ENCODE data around the gene SLC7A6OS.

The SLC7A6OS gene

DNA sequence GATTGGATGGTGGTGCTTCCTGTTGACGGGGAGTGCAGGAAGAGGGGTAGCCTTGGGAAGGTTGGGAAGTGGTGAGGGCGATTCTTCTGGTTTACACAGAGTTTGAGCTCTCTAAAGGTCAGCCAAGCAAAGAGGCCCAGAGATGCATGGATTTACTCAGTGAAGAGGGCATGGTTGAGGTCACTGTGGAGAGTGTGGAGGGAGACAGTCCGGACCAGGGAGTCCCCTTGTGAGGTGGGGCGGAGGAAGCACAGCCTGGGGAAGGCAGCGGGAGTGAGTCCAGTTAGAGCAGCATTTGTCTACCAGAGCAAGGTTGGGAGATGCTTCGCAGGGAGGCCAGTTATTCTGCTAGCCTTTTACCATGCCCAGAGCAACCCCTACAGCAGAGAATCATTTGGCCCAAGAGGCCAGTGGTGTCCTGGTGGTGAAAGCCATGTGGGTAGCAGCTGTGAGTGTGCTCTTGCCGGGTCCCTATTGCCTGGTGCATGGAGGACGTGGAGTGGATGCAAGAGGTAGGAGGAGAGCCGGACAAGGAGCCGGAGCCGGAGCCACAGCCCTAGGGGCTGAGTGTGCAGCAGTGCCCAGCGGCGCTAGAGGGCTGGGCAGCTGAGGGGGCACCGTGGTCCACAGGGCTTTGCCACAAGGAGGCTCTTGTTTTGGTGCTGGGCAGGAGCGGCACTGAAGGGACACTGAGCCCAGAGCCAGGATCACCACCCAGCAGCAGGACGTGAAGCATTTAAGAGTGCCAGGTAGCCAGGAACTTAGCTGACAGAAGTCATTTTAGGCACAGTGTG, 27.8 kb upstream of the SLC7A6OS start:
- H3K27ac ChIP-seq (ENCODE audit: low read depth, low read length): no peak overlapping the region
- H3K27me3 ChIP-seq (ENCODE audit: control insufficient read depth, insufficient read depth, low read length): no peaks in the 10 kb centered on the region
- no peaks in the 10 kb centered on the region for H3K4me1 ChIP-seq (ENCODE audit: control insufficient read depth, insufficient read depth, low read length)
- H3K36me3 ChIP-seq (ENCODE audit: control insufficient read depth, insufficient read depth, low read length): peaks cover 18% of the 10 kb centered on the region
- H3K4me3 ChIP-seq (ENCODE audit: low read length): no peak overlapping the region
- H3K9ac ChIP-seq (ENCODE audit: low read length): no peak overlapping the region

DNA sequence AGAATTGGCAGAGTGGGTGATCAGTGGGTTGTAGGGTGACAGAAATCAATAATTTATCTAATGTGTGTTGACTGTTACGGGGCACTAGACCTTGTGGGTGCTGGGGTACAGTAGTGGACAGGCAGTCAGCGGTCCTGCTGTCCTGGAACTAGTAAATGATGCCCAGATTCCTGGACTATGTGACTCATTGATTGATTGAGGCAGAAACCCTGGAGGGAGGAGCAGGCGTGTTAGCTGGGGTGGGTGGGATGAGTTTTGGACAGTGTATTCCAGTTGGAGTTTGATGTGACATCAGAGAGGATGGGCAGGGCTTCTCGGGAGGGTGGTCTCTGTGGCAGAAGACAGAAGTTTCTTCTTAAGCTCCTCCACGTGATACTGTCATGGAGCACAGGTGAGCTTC, 24.4 kb upstream of the SLC7A6OS start:
- no peak overlapping the region for H3K27ac ChIP-seq (ENCODE audit: low read depth, low read length)
- no peaks in the 10 kb centered on the region for H3K27me3 ChIP-seq (ENCODE audit: control insufficient read depth, insufficient read depth, low read length)
- no peak overlapping the region for H3K9ac ChIP-seq (ENCODE audit: low read length)
- H3K36me3 ChIP-seq (ENCODE audit: control insufficient read depth, insufficient read depth, low read length): peaks cover 14% of the 10 kb centered on the region
- H3K4me3 ChIP-seq (ENCODE audit: low read length): no peak overlapping the region
- no peaks in the 10 kb centered on the region for H3K4me1 ChIP-seq (ENCODE audit: control insufficient read depth, insufficient read depth, low read length)

DNA sequence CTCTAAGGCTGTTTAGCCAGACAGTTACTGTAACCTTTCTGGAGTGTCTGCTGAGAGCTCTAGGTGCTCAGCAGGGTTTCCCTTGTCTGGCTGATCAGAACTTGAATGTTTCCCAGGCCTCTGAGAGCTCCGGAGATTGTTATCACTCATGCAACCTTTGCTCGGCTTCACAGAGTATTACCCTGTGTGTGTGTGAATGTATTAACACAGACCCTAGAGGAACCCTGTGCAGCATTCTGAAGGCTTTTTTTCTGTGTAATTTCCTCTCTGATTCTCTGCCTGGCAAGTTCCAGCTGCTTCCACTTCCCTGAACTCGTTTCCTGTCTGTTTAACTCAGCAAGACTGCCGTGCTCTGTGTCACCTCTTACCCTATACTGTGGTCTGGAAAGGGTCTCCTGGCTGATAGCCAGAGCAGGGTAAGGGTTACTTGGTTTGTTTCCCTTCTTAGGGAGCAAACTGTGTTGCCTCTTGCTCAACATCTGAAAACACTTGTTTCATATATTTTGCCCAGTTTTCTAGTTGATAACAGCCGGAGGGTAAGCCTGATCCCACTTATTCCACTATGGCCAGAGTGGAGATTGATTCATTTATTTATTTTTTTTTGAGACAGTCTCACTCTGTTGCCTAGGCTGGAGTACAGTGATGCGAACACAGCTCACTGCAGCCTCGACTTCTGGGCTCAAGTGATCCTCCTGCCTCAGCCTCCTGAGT, 21.8 kb upstream of the SLC7A6OS start:
- no peak overlapping the region for H3K4me3 ChIP-seq (ENCODE audit: low read length)
- H3K27me3 ChIP-seq (ENCODE audit: control insufficient read depth, insufficient read depth, low read length): no peaks in the 10 kb centered on the region
- no peaks in the 10 kb centered on the region for H3K4me1 ChIP-seq (ENCODE audit: control insufficient read depth, insufficient read depth, low read length)
- H3K9ac ChIP-seq (ENCODE audit: low read length): no peak overlapping the region
- H3K27ac ChIP-seq (ENCODE audit: low read depth, low read length): no peak overlapping the region
- H3K36me3 ChIP-seq (ENCODE audit: control insufficient read depth, insufficient read depth, low read length): peaks cover 4% of the 10 kb centered on the region

DNA sequence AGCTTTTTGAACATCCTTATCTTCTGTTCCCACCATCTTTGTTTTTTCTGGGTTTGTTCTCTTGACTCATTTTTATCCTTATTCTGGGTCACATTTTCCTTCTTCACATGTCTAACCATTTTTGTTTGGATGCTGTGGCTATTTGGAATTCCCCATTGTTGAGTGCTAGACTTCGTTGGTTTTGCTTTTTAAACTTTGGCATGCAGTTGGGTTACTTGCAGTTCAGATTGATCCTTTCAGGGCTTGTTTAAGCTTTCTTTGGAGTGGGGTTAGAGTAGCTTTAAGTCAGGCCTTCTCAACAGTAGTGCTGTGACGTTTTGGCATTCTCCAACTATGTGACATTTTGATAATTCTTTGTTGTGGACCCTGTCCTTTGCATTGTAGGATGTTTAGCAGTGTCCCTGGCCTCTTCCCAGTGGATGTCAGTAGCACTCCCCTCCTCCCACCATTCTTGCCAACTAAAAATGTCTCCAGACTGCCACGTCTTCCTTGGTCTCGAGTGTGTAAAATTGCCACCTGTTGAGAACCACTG, 21.2 kb upstream of the SLC7A6OS start:
- no peak overlapping the region for H3K27ac ChIP-seq (ENCODE audit: low read depth, low read length)
- H3K36me3 ChIP-seq (ENCODE audit: control insufficient read depth, insufficient read depth, low read length): peaks cover under 1% of the 10 kb centered on the region
- no peaks in the 10 kb centered on the region for H3K27me3 ChIP-seq (ENCODE audit: control insufficient read depth, insufficient read depth, low read length)
- H3K4me1 ChIP-seq (ENCODE audit: control insufficient read depth, insufficient read depth, low read length): no peaks in the 10 kb centered on the region
- H3K9ac ChIP-seq (ENCODE audit: low read length): no peak overlapping the region
- no peak overlapping the region for H3K4me3 ChIP-seq (ENCODE audit: low read length)

DNA sequence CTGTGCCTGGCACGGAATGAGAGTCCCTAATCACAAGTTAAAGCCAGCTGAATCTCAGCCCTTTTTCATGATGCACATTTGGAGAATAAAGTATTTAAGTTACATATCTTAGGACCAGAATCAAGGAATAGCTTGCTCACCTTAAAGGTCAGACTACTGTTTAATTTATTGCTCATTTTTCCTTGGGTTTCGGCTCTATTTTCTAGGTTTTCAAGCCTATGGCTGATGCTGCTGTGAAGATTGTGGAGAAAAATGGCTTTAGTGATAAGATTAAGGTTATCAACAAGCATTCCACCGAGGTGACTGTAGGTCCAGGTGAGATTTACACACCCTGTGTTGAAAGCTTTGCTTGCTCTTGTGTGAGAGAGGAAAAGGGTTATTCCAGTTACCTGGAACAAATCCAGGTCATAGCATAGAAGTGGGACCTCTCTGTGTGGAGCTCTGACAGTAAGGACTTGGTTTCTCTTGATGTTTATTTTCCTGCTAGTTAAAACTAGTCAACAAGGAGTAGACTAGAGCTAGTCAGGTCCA, 18.2 kb upstream of the SLC7A6OS start:
- H3K27me3 ChIP-seq (ENCODE audit: control insufficient read depth, insufficient read depth, low read length): no peaks in the 10 kb centered on the region
- H3K36me3 ChIP-seq (ENCODE audit: control insufficient read depth, insufficient read depth, low read length): peaks cover 12% of the 10 kb centered on the region
- no peak overlapping the region for H3K9ac ChIP-seq (ENCODE audit: low read length)
- no peak overlapping the region for H3K27ac ChIP-seq (ENCODE audit: low read depth, low read length)
- H3K4me1 ChIP-seq (ENCODE audit: control insufficient read depth, insufficient read depth, low read length): no peaks in the 10 kb centered on the region
- no peak overlapping the region for H3K4me3 ChIP-seq (ENCODE audit: low read length)

DNA sequence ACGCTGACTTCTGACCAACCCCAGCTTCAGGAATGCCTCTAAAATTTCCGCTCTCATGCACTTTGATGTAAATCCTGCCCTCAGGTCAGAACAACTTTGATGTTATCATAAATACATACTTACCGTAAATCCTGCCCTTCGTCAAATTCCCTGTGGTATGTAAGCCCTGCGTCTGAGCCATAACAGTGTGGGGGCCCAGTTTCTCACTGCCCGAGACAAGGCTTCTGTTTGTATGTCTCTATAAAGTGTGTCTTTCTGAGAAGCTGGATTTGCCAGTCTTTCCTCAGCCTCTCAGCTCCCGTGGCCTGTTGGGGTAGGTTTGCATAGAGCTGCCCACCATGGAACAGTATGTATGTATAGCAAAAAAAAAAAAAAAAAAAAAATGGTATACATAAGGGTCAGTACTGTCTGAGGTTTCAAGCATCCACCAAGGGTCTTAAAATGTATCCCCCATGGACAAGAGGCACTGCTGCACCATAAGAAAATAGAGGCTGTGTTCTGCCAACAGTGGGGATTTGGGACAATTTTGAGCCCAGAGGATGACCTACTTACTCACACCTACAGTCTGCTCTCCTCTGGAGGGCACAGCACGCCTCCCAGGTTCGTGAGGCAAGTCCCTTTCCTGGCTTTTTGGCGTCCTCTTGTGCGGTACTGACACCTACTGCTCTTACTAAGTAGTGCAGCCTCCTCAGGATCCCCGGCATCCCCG, 17.6 kb upstream of the SLC7A6OS start:
- Histone ChIP-seq H3K9ac (ENCODE audit: low read length) (no peak overlapping the region), H3K4me3 (ENCODE audit: low read length) (no peak overlapping the region), H3K27ac (ENCODE audit: low read depth, low read length) (no peak overlapping the region), H3K4me1 (ENCODE audit: control insufficient read depth, insufficient read depth, low read length) (no peaks in the 10 kb centered on the region), H3K36me3 (ENCODE audit: control insufficient read depth, insufficient read depth, low read length) (peaks cover 12% of the 10 kb centered on the region), H3K27me3 (ENCODE audit: control insufficient read depth, insufficient read depth, low read length) (no peaks in the 10 kb centered on the region)

DNA sequence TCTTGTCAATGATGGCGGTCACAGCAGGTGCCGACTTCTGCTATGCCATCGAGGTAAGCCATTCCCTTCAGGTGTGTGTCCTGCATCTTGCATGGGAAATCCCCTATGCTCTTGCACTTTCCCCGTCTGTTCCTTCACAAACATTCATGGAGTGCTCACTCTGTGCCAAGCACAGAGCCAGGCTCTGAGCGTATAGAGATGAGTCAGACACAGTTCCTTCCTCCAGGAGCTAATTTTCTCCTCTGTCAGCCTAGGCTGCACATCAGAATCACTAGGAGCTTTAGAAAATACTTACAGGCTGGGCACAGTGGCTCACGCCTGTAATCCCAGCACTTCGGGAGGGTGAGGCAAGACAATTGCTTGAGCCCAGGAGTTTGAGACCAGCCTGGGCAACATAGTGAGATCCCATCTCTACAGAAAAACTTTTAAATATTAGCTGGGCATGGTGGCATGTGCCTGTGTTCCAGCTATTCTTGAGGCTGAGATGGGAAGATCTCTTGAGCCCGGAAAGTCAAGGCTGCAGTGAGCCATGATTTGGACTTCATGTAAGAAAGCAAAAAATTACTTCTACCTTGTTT, 14.1 kb upstream of the SLC7A6OS start:
- H3K36me3 ChIP-seq (ENCODE audit: control insufficient read depth, insufficient read depth, low read length): peaks cover 17% of the 10 kb centered on the region
- no peak overlapping the region for H3K4me3 ChIP-seq (ENCODE audit: low read length)
- no peak overlapping the region for H3K9ac ChIP-seq (ENCODE audit: low read length)

DNA sequence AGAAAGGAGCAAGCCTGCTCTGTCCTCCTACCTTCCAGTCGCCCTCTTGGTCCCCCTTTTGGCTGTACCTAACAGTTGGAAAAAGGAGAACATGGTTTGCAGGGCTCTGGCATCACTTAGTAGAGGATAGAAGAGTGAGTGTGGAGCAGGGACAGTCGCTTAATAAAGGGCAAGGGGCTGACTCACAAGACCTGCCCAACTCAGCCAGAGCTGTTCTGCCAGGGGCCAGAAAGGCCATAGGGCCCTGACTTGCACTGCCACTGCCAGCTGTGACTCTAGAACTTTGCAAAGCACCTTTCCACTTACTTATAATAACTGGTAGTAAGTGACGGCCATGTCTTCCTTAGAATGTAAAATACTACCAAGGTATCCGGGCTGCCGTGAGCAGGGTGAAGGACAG, 13.6 kb upstream of the SLC7A6OS start:
- Histone ChIP-seq H3K9ac (ENCODE audit: low read length) (no peak overlapping the region), H3K36me3 (ENCODE audit: control insufficient read depth, insufficient read depth, low read length) (peaks cover 18% of the 10 kb centered on the region), H3K27me3 (ENCODE audit: control insufficient read depth, insufficient read depth, low read length) (no peaks in the 10 kb centered on the region), H3K4me3 (ENCODE audit: low read length) (no peak overlapping the region), H3K27ac (ENCODE audit: low read depth, low read length) (no peak overlapping the region), H3K4me1 (ENCODE audit: control insufficient read depth, insufficient read depth, low read length) (no peaks in the 10 kb centered on the region)

More for the DNA sequence above, 14.1 kb upstream of the SLC7A6OS start:
- Histone ChIP-seq H3K27me3 (ENCODE audit: control insufficient read depth, insufficient read depth, low read length) (no peaks in the 10 kb centered on the region), H3K27ac (ENCODE audit: low read depth, low read length) (no peak overlapping the region), H3K4me1 (ENCODE audit: control insufficient read depth, insufficient read depth, low read length) (no peaks in the 10 kb centered on the region)

DNA sequence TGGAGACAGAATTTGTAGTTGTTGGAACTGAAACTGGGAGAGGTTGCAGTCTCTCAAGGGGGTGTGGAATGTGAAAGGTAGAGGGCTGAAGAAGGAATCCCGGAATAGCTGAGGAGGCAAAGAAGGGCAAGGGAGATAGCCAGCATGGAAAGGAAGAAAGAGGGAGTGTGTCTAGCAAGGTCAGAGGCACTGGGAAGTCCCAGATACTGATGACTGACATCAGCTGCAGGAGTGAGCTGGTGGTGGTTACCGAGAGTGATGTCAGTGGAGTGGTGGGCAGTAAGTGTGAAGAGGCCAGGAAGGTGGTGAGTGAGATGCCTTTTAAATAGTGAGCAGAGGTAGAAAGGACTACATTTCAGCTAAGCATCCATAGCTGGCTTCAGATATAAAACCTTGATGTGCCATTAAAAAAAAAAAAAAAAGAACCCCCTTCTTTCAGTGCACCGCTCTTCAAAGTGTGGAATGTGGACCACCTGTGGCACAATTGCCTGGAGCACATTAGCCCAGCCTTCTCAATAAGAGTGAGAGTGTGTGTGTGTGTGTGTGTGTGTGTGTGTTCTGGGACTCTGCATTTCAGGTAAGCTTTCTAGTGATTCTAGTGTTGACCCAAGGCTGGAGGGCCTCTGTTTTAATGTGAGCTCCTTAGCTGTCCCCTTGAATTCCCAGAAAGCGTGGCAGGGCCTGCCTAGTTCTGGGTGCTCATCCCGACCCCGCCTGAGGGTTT, 8.6 kb upstream of the SLC7A6OS start:
- Histone ChIP-seq H3K4me1 (ENCODE audit: control insufficient read depth, insufficient read depth, low read length) (no peaks in the 10 kb centered on the region), H3K4me3 (ENCODE audit: low read length) (no peak overlapping the region), H3K9ac (ENCODE audit: low read length) (no peak overlapping the region), H3K36me3 (ENCODE audit: control insufficient read depth, insufficient read depth, low read length) (peaks cover 12% of the 10 kb centered on the region), H3K27me3 (ENCODE audit: control insufficient read depth, insufficient read depth, low read length) (no peaks in the 10 kb centered on the region), H3K27ac (ENCODE audit: low read depth, low read length) (no peak overlapping the region)

DNA sequence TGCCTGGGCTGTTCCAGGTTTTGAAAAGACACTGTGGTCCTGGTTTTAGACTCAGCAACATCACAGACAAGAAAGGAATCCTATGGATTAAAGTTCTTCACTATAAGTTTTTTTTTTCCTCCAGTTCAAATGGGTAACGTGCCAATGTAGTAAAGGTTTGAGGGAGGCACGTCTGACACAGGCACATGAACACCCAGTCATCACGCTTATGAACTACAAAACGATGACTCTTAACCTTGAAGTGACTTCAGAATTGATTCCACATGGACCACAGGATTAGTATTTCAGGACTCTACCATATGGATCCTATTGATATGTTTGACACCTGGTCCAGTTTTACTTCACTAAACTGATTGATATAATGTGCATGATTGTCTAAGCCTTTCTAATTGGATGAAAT, 2.4 kb upstream of the SLC7A6OS start:
- Histone ChIP-seq H3K4me1 (ENCODE audit: control insufficient read depth, insufficient read depth, low read length) (peaks cover 15% of the 10 kb centered on the region), H3K9ac (ENCODE audit: low read length) (no peak overlapping the region), H3K36me3 (ENCODE audit: control insufficient read depth, insufficient read depth, low read length) (peaks cover 6% of the 10 kb centered on the region), H3K27me3 (ENCODE audit: control insufficient read depth, insufficient read depth, low read length) (no peaks in the 10 kb centered on the region), H3K27ac (ENCODE audit: low read depth, low read length) (no peak overlapping the region), H3K4me3 (ENCODE audit: low read length) (no peak overlapping the region)

DNA sequence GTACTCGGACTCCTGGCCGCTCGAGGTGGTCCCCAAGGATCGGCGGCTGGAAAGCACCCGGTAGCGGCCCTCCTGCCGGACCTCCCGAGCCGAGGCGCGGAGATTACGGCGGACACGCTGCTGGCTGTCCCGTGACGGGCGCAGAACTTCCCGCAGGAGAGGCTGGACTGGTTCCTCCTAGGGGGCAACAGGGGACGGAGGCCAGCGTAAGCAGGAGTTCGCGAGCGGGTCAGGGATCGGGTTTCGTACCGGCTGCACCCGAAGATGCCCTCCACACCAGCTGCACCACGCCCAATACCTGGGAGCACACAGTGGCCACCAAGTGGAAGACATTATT, 341 bp downstream of the SLC7A6OS start:
- H3K4me3 ChIP-seq (ENCODE audit: low read length): peak overlapping the region; percentile 100
- peak overlapping the region; percentile 84 for H3K27ac ChIP-seq (ENCODE audit: low read depth, low read length)
- H3K9ac ChIP-seq (ENCODE audit: low read length): peak overlapping the region; percentile 96
- H3K27me3 ChIP-seq (ENCODE audit: control insufficient read depth, insufficient read depth, low read length): no peaks in the 10 kb centered on the region
- peaks cover 15% of the 10 kb centered on the region for H3K4me1 ChIP-seq (ENCODE audit: control insufficient read depth, insufficient read depth, low read length)
- H3K36me3 ChIP-seq (ENCODE audit: control insufficient read depth, insufficient read depth, low read length): peaks cover 6% of the 10 kb centered on the region
